Measurements from ENCODE around the gene GUK1.

DNA sequence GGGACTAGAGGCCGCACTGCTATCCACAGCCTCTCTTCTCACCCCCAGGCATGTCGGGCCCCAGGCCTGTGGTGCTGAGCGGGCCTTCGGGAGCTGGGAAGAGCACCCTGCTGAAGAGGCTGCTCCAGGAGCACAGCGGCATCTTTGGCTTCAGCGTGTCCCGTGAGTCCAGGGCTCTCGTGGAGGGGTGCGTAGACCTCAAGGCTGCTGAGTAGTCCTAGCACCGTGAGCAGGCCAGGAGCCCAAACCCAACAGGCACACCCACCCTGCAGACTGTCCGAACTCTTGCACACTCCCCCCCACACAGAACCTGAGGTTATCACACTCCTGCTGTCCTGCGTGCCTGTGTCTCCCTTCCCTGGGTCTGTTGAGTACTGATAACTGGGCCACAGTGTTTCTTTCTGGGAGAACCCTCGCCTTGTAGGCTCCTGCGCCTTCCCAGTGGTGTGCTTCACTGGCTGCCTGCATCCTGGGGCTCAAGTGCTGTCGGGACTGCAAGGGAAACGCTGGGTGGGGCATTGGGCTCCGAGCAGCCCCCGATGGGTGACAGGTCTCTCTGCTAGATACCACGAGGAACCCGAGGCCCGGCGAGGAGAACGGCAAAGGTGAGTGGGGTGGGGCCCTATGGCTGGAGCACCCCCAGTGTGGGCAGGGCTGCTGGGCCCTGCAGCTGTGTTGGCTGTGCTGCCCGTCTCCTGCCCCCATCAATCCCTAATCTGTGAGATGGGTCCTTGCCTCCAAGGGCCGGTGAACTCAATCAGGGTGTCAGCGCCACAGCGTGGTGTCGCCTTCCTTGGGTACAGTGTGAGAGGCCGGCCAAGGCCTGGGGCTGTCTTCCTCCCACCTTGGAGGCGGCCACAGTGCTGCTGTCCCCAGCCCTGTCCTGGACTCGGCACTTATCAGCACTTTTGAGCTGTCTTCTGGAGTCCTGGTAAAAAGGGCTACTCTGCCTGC lies 5.7 kb downstream of the GUK1 start:
- TF ChIP-seq, protein P1, sequence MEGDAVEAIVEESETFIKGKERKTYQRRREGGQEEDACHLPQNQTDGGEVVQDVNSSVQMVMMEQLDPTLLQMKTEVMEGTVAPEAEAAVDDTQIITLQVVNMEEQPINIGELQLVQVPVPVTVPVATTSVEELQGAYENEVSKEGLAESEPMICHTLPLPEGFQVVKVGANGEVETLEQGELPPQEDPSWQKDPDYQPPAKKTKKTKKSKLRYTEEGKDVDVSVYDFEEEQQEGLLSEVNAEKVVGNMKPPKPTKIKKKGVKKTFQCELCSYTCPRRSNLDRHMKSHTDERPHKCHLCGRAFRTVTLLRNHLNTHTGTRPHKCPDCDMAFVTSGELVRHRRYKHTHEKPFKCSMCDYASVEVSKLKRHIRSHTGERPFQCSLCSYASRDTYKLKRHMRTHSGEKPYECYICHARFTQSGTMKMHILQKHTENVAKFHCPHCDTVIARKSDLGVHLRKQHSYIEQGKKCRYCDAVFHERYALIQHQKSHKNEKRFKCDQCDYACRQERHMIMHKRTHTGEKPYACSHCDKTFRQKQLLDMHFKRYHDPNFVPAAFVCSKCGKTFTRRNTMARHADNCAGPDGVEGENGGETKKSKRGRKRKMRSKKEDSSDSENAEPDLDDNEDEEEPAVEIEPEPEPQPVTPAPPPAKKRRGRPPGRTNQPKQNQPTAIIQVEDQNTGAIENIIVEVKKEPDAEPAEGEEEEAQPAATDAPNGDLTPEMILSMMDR (IDR thresholded peaks at IDR 0.05): no peak
- TF ChIP-seq POLR2A (IDR thresholded peaks at IDR 0.05): no peak

Measured in suprapubic skin (tissue), 3 donors.